Pulmonary artery endothelial cell (primary cell): ENCODE data around the gene LGI1. TPM values are rescaled to one million over a fixed set of nuclear protein-coding genes. Genes with fewer than 3 reads are reported as not detected.

Experiments used
- total RNA-seq: library from RNA; depleted of rRNA; stranded (reverse); fragments of >200 nt; gene quantifications from 2 replicates; pipeline ENCODE4 v1.2.3, GENCODE V29; 2014

Gene LGI1
- total RNA-seq, 1 donor from 2014 or later: not detected

Other genes with a start within 250 kb of the LGI1 start
- not detected in 2 replicates for gene FFAR4, start 191.3 kb upstream of the LGI1 start, total RNA-seq
- gene RBP4, start 156.7 kb upstream of the LGI1 start, total RNA-seq: not detected in 2 replicates
- gene PDE6C, start 145.4 kb upstream of the LGI1 start, total RNA-seq: not detected in 2 replicates
- 5.7 and 6.7 TPM in 2 replicates for gene FRA10AC1, start 55.3 kb upstream of the LGI1 start, total RNA-seq
- gene SLC35G1, start 136.0 kb downstream of the LGI1 start, total RNA-seq: 4.2 and 4.4 TPM in 2 replicates
- gene PLCE1, start 236.0 kb downstream of the LGI1 start, total RNA-seq: 0.04 and 0.07 TPM in 2 replicates